ENCODE results near the gene IFT43. TPM values are rescaled to one million over a fixed set of nuclear protein-coding genes. Genes with fewer than 3 reads are reported as not detected.

IFT43 gene
- total RNA-seq, 2 donors from 2014 or later: 46.3 to 49.6 TPM

DNA sequence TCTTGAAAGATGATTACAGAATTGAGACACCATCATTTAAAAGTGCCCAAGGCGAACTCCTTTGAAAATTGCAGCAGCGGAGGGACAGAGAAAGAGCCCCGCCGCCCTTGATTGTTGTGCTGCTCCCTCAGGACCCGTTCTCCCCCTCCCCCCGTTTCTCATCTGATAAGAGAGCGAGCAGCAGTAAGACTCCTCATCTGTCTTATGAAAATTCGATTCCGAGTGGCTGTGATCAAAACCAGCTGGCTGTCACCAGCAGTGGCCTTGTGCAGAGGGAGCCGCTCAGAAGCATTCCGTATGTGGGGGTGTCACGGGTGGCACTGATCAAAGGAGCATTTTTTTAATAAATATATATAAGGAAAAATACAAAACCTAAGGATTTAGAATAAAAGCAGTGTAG, 88.2 kb downstream of the IFT43 start:
- H3K36me3 ChIP-seq (ENCODE audit: control insufficient read depth, insufficient read depth, low read length): no peaks in the 10 kb centered on the region
- H3K4me1 ChIP-seq (ENCODE audit: control insufficient read depth, insufficient read depth, low read length): no peaks in the 10 kb centered on the region
- 85 to 90% methylated on average over 8 to 12 of the region's 12 CpGs for WGBS, 2 experiments (ENCODE audit: insufficient coverage in 1 of 2, insufficient read length in 1 of 2)
- H3K4me1 Mint-ChIP-seq: no peaks in the 10 kb centered on the region
- no peak overlapping the region for H3K4me3 Mint-ChIP-seq
- DNase-seq: no peak
- no peaks in the 10 kb centered on the region for H3K9me3 ChIP-seq (ENCODE audit: control insufficient read depth, low read length)
- no peak overlapping the region for H3K4me3 ChIP-seq (ENCODE audit: low read length)
- H3K27ac ChIP-seq (ENCODE audit: low read depth, low read length): no peak overlapping the region
- no peaks in the 10 kb centered on the region for H3K9me3 Mint-ChIP-seq
- H3K27me3 ChIP-seq (ENCODE audit: control insufficient read depth, insufficient read depth, low read length, poor library complexity, severe bottlenecking): no peaks in the 10 kb centered on the region
- H3K9ac ChIP-seq (ENCODE audit: extremely low read depth, low read length, poor library complexity, severe bottlenecking): no peak overlapping the region
- peaks cover 23% of the 10 kb centered on the region for H3K36me3 Mint-ChIP-seq (ENCODE audit: low read depth)
- H3K27ac Mint-ChIP-seq: no peak overlapping the region
- H3K27me3 Mint-ChIP-seq (ENCODE audit: insufficient read depth): no peaks in the 10 kb centered on the region
- TF ChIP-seq, protein P1, sequence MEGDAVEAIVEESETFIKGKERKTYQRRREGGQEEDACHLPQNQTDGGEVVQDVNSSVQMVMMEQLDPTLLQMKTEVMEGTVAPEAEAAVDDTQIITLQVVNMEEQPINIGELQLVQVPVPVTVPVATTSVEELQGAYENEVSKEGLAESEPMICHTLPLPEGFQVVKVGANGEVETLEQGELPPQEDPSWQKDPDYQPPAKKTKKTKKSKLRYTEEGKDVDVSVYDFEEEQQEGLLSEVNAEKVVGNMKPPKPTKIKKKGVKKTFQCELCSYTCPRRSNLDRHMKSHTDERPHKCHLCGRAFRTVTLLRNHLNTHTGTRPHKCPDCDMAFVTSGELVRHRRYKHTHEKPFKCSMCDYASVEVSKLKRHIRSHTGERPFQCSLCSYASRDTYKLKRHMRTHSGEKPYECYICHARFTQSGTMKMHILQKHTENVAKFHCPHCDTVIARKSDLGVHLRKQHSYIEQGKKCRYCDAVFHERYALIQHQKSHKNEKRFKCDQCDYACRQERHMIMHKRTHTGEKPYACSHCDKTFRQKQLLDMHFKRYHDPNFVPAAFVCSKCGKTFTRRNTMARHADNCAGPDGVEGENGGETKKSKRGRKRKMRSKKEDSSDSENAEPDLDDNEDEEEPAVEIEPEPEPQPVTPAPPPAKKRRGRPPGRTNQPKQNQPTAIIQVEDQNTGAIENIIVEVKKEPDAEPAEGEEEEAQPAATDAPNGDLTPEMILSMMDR (conservative IDR thresholded peaks at IDR 0.05): no peak

DNA sequence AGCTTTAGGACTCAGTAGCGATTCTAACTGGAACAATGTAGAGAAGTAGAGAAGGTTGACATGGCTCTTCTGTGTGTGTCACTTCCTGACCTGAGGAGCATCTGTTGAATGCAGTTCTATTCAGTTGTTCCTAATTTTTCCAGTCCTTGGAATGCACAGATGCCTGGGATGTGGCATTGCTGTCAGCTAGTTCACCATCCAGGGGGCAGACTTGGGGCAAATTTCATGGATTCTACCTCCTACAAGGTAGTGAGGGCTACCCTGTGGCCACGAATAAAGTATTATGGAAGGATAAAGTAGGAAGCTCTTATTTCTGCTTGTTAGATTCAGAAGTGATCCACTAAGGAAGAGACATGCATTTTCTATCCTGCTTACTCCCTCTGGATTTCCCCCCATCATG, 91.8 kb downstream of the IFT43 start:
- no peaks in the 10 kb centered on the region for H3K4me1 Mint-ChIP-seq
- H3K36me3 Mint-ChIP-seq (ENCODE audit: low read depth): peaks cover 14% of the 10 kb centered on the region
- no peaks in the 10 kb centered on the region for H3K9me3 Mint-ChIP-seq
- no peaks in the 10 kb centered on the region for H3K4me1 ChIP-seq (ENCODE audit: control insufficient read depth, insufficient read depth, low read length)
- no peak overlapping the region for H3K27ac Mint-ChIP-seq
- no peak overlapping the region for H3K4me3 ChIP-seq (ENCODE audit: low read length)
- no peak for DNase-seq
- H3K9me3 ChIP-seq (ENCODE audit: control insufficient read depth, low read length): no peaks in the 10 kb centered on the region
- H3K4me3 Mint-ChIP-seq: no peak overlapping the region
- no peaks in the 10 kb centered on the region for H3K27me3 ChIP-seq (ENCODE audit: control insufficient read depth, insufficient read depth, low read length, poor library complexity, severe bottlenecking)
- WGBS, 2 experiments (ENCODE audit: insufficient coverage in 1 of 2, insufficient read length in 1 of 2): 84% methylated on average over 2 of the region's 2 CpGs; no CpG with 5 or more reads in 1 of the 2 experiments
- no peaks in the 10 kb centered on the region for H3K27me3 Mint-ChIP-seq (ENCODE audit: insufficient read depth)
- H3K36me3 ChIP-seq (ENCODE audit: control insufficient read depth, insufficient read depth, low read length): no peaks in the 10 kb centered on the region
- TF ChIP-seq, protein P1 (conservative IDR thresholded peaks at IDR 0.05): peak; percentile 58
- no peak overlapping the region for H3K27ac ChIP-seq (ENCODE audit: low read depth, low read length)
- H3K9ac ChIP-seq (ENCODE audit: extremely low read depth, low read length, poor library complexity, severe bottlenecking): no peak overlapping the region

DNA sequence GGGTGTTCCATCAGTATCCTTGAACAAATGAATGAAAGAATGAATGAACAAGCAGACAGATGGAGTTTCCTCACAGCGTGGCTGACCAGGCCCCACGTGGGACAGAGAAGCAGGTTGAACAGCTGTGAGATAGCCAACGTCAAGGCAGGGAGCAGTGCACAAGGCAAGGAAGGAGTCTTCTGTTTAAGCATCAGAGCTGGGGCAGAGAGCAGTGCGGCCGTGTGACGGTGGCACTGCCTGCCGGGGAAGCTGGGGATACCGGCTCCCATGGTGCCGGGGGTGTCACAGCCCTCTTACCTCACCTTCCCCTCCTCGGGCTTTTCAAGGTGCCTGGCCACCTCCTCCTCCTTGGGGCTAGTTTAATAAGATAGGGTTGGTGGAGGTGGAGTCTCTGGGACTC, 92.9 kb downstream of the IFT43 start:
- Histone ChIP-seq H3K27me3 (ENCODE audit: control insufficient read depth, insufficient read depth, low read length, poor library complexity, severe bottlenecking) (no peaks in the 10 kb centered on the region), H3K9ac (ENCODE audit: extremely low read depth, low read length, poor library complexity, severe bottlenecking) (no peak overlapping the region), H3K9me3 (ENCODE audit: control insufficient read depth, low read length) (no peaks in the 10 kb centered on the region), H3K27ac (ENCODE audit: low read depth, low read length) (no peak overlapping the region), H3K36me3 (ENCODE audit: control insufficient read depth, insufficient read depth, low read length) (no peaks in the 10 kb centered on the region), H3K4me1 (ENCODE audit: control insufficient read depth, insufficient read depth, low read length) (no peaks in the 10 kb centered on the region), H3K4me3 (ENCODE audit: low read length) (no peak overlapping the region)
- TF ChIP-seq, protein P1 (conservative IDR thresholded peaks at IDR 0.05): no peak
- Mint-ChIP-seq H3K27me3 (ENCODE audit: insufficient read depth) (no peaks in the 10 kb centered on the region), H3K36me3 (ENCODE audit: low read depth) (peaks cover 14% of the 10 kb centered on the region), H3K27ac (no peak overlapping the region), H3K9me3 (no peaks in the 10 kb centered on the region), H3K4me1 (no peaks in the 10 kb centered on the region), H3K4me3 (no peak overlapping the region)
- 94 to 95% methylated on average over 6 to 10 of the region's 10 CpGs for WGBS, 2 experiments (ENCODE audit: insufficient coverage in 1 of 2, insufficient read length in 1 of 2)
- no peak for DNase-seq
